Osteoblast (primary cell): ENCODE data around the gene USP50. TPM values are rescaled to one million over a fixed set of nuclear protein-coding genes. Genes with fewer than 3 reads are reported as not detected.
A peak's percentile ranks its signal among the peaks of the same experiment; 100 is the strongest.

Experiments used
- DNase-seq: peaks from one replicate; pipeline ENCODE4 v3.0.0; 2011; ENCODE audit warnings: low spot score, mixed read lengths; ENCODE audit not compliant: insufficient read length; ENCODE audit errors: missing footprints
- H2AFZ ChIP-seq: 2 replicates; pipeline ENCODE4 v1.6.0; 2011; ENCODE audit warnings: mild to moderate bottlenecking, low read length
- H3K27ac ChIP-seq: 2 replicates; pipeline ENCODE4 v1.5.1; 2011; ENCODE audit warnings: mild to moderate bottlenecking, low read depth, low read length, moderate library complexity
- H3K27me3 ChIP-seq: 2 replicates; pipeline ENCODE4 v1.6.0; 2012; ENCODE audit warnings: mild to moderate bottlenecking, control low read depth, inconsistent platforms, low read length, moderate library complexity; ENCODE audit not compliant: insufficient read depth
- H3K36me3 ChIP-seq: 2 replicates; pipeline ENCODE4 v1.5.1; 2011; ENCODE audit warnings: mild to moderate bottlenecking, low read length, control low read depth, moderate library complexity; ENCODE audit not compliant: insufficient read depth
- H3K4me1 ChIP-seq: 2 replicates; pipeline ENCODE4 v1.5.1; 2011; ENCODE audit warnings: mild to moderate bottlenecking, low read length, control low read depth, moderate library complexity; ENCODE audit not compliant: insufficient read depth
- H3K4me2 ChIP-seq: 2 replicates; pipeline ENCODE4 v1.6.0; 2011; ENCODE audit warnings: mild to moderate bottlenecking, low read length; ENCODE audit not compliant: insufficient read depth
- H3K4me3 ChIP-seq: fragments of 200-600 bp; sonication (generic); 3 replicates; pipeline ENCODE4 v1.5.1; 2012; ENCODE audit warnings: mild to moderate bottlenecking, low read length, inconsistent platforms; ENCODE audit not compliant: insufficient read depth
- H3K79me2 ChIP-seq: 2 replicates; pipeline ENCODE4 v1.6.0; 2012; ENCODE audit warnings: mild to moderate bottlenecking, low read length, control low read depth, inconsistent platforms; ENCODE audit not compliant: insufficient read depth
- H3K9me3 ChIP-seq: 2 replicates; pipeline ENCODE4 v1.5.1; 2011; ENCODE audit warnings: low read depth, low read length, control low read depth
- H4K20me1 ChIP-seq: 2 replicates; pipeline ENCODE4 v1.6.0; 2012; ENCODE audit warnings: mild to moderate bottlenecking, low read length, control low read depth; ENCODE audit not compliant: insufficient read depth
- total RNA-seq: library from RNA; depleted of rRNA; stranded (reverse); fragments of >200 nt; gene quantifications from 2 replicates; pipeline ENCODE4 v1.2.3, GENCODE V29; 2012
- TF ChIP-seq, protein P1 (sequence below): IDR thresholded peaks from 2 replicates; pipeline ENCODE4 v1.5.1; 2011; ENCODE audit warnings: mild to moderate bottlenecking, low read depth, low read length, moderate library complexity; ENCODE audit errors: extremely low read depth

Gene USP50
- total RNA-seq, 1 donor, result 1.1 TPM

DNA sequence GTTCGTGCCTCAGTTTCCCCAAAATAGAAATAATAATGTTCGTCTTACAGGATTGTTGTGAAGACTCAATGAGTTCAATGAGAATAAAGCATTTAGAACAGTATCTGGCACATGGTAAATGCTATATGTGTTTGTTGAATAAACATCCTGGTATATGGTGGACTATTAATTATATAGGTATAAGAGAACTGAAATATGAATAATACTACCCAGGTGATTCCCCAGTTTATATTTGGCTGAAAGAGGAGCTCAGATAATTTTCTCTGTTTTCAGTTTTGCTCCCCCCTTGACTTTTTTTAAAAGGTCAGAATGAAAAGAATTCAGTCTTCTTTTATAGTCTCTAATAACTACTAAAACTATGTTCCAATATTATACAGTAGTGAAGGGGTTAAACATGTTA is 75.4 kb downstream of the USP50 start:
- no peaks in the 10 kb centered on the region for H3K9me3 ChIP-seq
- peaks cover 3% of the 10 kb centered on the region for H4K20me1 ChIP-seq
- no peak overlapping the region for H2AFZ ChIP-seq
- TF ChIP-seq, protein P1, sequence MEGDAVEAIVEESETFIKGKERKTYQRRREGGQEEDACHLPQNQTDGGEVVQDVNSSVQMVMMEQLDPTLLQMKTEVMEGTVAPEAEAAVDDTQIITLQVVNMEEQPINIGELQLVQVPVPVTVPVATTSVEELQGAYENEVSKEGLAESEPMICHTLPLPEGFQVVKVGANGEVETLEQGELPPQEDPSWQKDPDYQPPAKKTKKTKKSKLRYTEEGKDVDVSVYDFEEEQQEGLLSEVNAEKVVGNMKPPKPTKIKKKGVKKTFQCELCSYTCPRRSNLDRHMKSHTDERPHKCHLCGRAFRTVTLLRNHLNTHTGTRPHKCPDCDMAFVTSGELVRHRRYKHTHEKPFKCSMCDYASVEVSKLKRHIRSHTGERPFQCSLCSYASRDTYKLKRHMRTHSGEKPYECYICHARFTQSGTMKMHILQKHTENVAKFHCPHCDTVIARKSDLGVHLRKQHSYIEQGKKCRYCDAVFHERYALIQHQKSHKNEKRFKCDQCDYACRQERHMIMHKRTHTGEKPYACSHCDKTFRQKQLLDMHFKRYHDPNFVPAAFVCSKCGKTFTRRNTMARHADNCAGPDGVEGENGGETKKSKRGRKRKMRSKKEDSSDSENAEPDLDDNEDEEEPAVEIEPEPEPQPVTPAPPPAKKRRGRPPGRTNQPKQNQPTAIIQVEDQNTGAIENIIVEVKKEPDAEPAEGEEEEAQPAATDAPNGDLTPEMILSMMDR, result no peak
- H3K4me2 ChIP-seq, result no peak overlapping the region
- no peak overlapping the region for H3K27ac ChIP-seq
- no peaks in the 10 kb centered on the region for H3K79me2 ChIP-seq
- DNase-seq, result no peak
- no peaks in the 10 kb centered on the region for H3K4me1 ChIP-seq
- H3K36me3 ChIP-seq, result peaks cover 28% of the 10 kb centered on the region
- H3K27me3 ChIP-seq, result no peaks in the 10 kb centered on the region
- H3K4me3 ChIP-seq, result no peak overlapping the region

DNA sequence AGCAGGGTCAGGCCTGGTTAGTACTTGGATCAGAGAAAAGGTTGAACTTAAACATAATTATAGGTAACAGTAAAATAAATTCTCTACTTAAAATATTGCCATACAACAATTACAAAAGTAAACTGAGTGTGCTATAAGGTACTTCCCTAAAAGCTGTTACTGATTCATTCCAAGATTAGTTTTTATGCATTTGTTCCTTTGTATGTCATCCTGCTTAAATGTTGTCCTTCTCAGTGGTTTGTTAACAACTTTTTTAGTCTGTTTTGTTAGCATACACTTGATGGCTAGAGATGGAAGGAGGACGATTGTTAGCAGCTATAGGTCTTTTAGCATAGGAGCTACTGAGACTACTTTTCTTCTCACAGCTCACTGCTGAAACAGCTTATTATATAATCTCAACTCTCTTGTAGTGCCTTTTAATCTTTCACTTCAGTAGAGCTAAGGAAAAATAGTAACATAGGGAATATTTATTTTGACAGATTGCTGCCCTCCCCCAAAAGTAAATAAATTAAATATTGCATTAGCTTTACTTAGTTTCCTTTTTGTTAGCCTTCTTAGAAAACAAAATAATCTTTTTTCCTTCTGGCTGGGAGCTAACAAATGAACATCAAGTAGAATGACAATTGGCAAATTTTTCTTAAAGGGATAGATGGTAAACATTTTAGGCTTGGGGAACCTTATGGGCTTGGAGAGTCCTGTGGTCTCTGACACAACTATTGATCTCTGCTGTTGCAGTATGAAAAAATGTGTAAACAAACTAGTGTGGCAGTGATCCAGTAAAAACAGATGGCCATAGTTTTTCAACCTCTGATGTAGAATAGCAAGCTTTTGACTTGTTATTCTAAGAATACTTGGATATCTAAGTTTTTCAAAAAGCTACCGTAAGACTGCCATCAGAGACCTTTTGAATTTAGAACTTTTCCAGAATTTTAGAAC is 82.8 kb downstream of the USP50 start:
- DNase-seq, result no peak
- Histone ChIP-seq H3K9me3 (no peaks in the 10 kb centered on the region), H3K79me2 (no peaks in the 10 kb centered on the region), H3K27me3 (no peaks in the 10 kb centered on the region), H2AFZ (no peak overlapping the region), H3K4me2 (no peak overlapping the region), H3K4me3 (no peak overlapping the region), H3K27ac (no peak overlapping the region), H4K20me1 (peaks cover 2% of the 10 kb centered on the region), H3K36me3 (peaks cover 29% of the 10 kb centered on the region), H3K4me1 (peaks cover 6% of the 10 kb centered on the region)
- TF ChIP-seq, protein P1, result no peak

DNA sequence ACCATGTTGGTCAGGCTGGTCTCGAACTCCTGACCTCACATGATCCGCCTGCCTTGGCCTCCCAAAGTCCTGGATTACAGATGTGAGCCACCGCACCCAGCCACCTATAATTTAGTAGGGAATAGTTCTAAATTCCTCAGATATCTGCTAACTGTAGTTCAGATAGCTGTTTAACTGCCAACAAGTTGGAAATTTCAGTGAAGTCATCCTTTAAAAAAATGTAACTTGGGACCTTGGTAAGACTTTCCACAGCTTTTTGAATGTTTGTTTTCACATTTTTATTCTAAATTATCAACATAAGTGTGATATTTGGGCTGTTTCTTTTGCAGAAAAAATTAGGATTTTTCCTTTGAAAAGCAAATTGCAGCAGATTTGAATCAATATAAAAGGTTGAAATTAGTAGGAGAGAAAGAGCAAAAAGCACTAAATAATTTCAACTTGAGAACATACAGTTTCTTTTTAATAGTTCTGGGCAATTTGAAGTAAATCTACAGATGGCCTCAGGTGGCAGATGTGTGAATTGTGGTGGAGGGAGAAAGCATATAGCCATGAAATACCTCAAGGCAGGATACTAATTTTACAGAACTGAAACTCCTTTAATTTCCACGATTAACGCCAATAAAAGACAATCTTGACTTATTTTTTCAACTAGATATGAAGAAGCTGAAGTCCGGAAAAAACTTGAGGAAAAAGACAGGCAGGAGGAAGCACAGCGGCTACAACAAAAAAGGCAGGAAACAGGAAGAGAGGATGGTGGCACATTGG is 87.9 kb downstream of the USP50 start:
- DNase-seq, result no peak
- H3K27ac ChIP-seq, result no peak overlapping the region
- no peaks in the 10 kb centered on the region for H3K27me3 ChIP-seq
- peaks cover under 1% of the 10 kb centered on the region for H3K4me1 ChIP-seq
- peaks cover 12% of the 10 kb centered on the region for H3K36me3 ChIP-seq
- no peak overlapping the region for H3K4me3 ChIP-seq
- no peaks in the 10 kb centered on the region for H4K20me1 ChIP-seq
- H2AFZ ChIP-seq, result no peak overlapping the region
- no peak overlapping the region for H3K4me2 ChIP-seq
- no peaks in the 10 kb centered on the region for H3K9me3 ChIP-seq
- H3K79me2 ChIP-seq, result peaks cover 13% of the 10 kb centered on the region
- TF ChIP-seq, protein P1, result no peak

DNA sequence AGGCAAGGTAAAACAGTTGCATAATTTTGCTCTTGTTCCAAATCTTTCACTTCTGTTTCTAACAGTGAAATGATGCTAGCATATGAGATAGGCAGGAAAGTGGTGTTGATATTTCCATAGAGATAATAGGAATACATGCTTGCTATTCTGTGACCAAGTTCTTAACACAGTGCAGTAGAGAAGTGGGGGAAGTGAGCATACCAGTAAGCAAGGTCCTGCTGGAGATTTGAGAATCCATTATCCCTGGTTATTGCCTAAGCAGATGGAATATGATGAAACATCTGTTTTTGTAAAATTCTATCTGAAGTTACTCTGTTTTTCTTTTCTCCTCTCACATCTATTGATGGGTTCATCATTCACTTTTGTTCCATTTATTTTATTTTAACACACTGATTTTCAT is 93.5 kb downstream of the USP50 start:
- H3K4me3 ChIP-seq, result no peak overlapping the region
- no peaks in the 10 kb centered on the region for H4K20me1 ChIP-seq
- peak overlapping the region; percentile 39 for H3K27ac ChIP-seq
- DNase-seq, result no peak
- H3K36me3 ChIP-seq, result peaks cover 13% of the 10 kb centered on the region
- H3K27me3 ChIP-seq, result no peaks in the 10 kb centered on the region
- H3K9me3 ChIP-seq, result no peaks in the 10 kb centered on the region
- H3K4me2 ChIP-seq, result no peak overlapping the region
- no peak overlapping the region for H2AFZ ChIP-seq
- peaks cover 7% of the 10 kb centered on the region for H3K4me1 ChIP-seq
- peaks cover 24% of the 10 kb centered on the region for H3K79me2 ChIP-seq
- TF ChIP-seq, protein P1, result no peak
